Esophagus squamous epithelium (tissue), 5 donors: Measurements from ENCODE around the gene CACNA1D. TPM values are rescaled to one million over a fixed set of nuclear protein-coding genes. Genes with fewer than 3 reads are reported as not detected.

ENCODE experiments used
- DNase-seq: peaks from one replicate; lab custom pipeline; 2025; lab: John Stamatoyannopoulos, UW
- H3K27ac ChIP-seq, 4 donors: fragments of 200-600 bp; sonication (generic); one replicate each; pipeline ENCODE4 v1.5.1; 2016 to 2019; ENCODE audit warnings: mild to moderate bottlenecking in 1 of 4
- H3K27me3 ChIP-seq, 4 donors: fragments of 200-600 bp; sonication (generic); 1 replicate in 3 of 4; 2 replicates in 1 of 4; pipeline versions ENCODE4 v1.5.1 to v1.6.0; 2017 to 2021; ENCODE audit warnings: antibody characterized with exemption in 1 of 4
- H3K36me3 ChIP-seq, 3 donors: fragments of 200-600 bp; sonication (generic); one replicate each; pipeline ENCODE4 v1.5.1; 2016 to 2019
- H3K4me1 ChIP-seq, 3 donors: fragments of 200-600 bp; sonication (generic); one replicate each; pipeline ENCODE4 v1.5.1; 2017 to 2019
- H3K4me3 ChIP-seq, 4 donors: fragments of 200-600 bp; sonication (generic); 1 replicate in 3 of 4; 2 replicates in 1 of 4; pipeline ENCODE4 v1.5.1; 2016 to 2019; ENCODE audit warnings: mild to moderate bottlenecking in 2 of 4, moderate library complexity in 1 of 4
- H3K9me3 ChIP-seq, 3 donors: fragments of 200-600 bp; sonication (generic); one replicate each; pipeline ENCODE4 v1.5.1; 2016 to 2019
- CTCF ChIP-seq, 6 experiments: fragments of 450-650 bp in 4 of 6; fragments of 200-600 bp in 2 of 6; sonication (generic) in 2 of 6; IDR thresholded peaks; one replicate each; pipeline ENCODE4 v1.5.1; 2016 to 2019; ENCODE audit warnings: antibody characterized with exemption in 6 of 6, mild to moderate bottlenecking in 4 of 6, moderate library complexity in 4 of 6
- POLR2A ChIP-seq, 4 donors: fragments of 450-650 bp; IDR thresholded peaks; one replicate each; pipeline ENCODE4 v1.6.1; 2017; ENCODE audit warnings: antibody characterized with exemption in 4 of 4, mild to moderate bottlenecking in 4 of 4, moderate library complexity in 3 of 4
- WGBS, 2 donors: methylation state at CpG; one replicate each; pipeline ENCODE4 v1.1.5; 2018; 5-methylcytosine and 5-hydroxymethylcytosine counted together
- intact Hi-C: fragments of 100-400 bp; cut with DNase I; formaldehyde crosslinking; loops from one replicate; pipeline ENCODE4 v1.15.0; 2022
- total RNA-seq, 4 donors: library from RNA; depleted of rRNA; stranded (reverse); fragments of >200 nt; gene quantifications; one replicate each; pipeline ENCODE4 v1.1.0, GENCODE V29; 2016
- donor health status: DM: yes; HTN: yes; CAD: no.

Gene CACNA1D
- total RNA-seq, 4 donors from 2014 or later = 0.56 to 4.5 (median 3.1) TPM

GRCh38 chr3:53828581-53828980, 334.2 kb downstream of the CACNA1D start:
- H3K4me3 ChIP-seq = no peak overlapping the region
- H3K27ac ChIP-seq = no peak overlapping the region
- no peaks in the 10 kb centered on the region for H3K9me3 ChIP-seq
- no peak for DNase-seq
- 62 to 75% methylated on average over 1 of the region's 1 CpG for WGBS, 2 donors
- no peaks in the 10 kb centered on the region for H3K36me3 ChIP-seq
- H3K4me1 ChIP-seq = no peaks in the 10 kb centered on the region
- peaks cover 0 to 10% (median 0%) of the 10 kb centered on the region in 4 donors for H3K27me3 ChIP-seq
- intact Hi-C loops = no loop called here
- TF ChIP-seq POLR2A (IDR thresholded peaks at IDR 0.05) (no peak), CTCF (IDR thresholded peaks at IDR 0.05) (no peak)

- intact Hi-C loops = no loop called here
These were observed 335.2 kb downstream of the CACNA1D start for GRCh38 chr3:53829605-53830004.

GRCh38 chr3:53830944-53831343, 336.5 kb downstream of the CACNA1D start:
- intact Hi-C loops = no loop called here
- Histone ChIP-seq H3K9me3 (no peaks in the 10 kb centered on the region), H3K4me1 (no peaks in the 10 kb centered on the region), H3K36me3 (no peaks in the 10 kb centered on the region), H3K4me3 (no peak overlapping the region), H3K27ac (no peak overlapping the region), H3K27me3 (no peaks in the 10 kb centered on the region)
- 72 to 80% methylated on average over 1 to 3 of the region's 6 CpGs for WGBS, 2 donors
- DNase-seq = no peak
- TF ChIP-seq POLR2A (IDR thresholded peaks at IDR 0.05) = no peak
- no peak for TF ChIP-seq CTCF (IDR thresholded peaks at IDR 0.05)

More at GRCh38 chr3:53829605-53830004, 335.2 kb downstream of the CACNA1D start:
- TF ChIP-seq POLR2A (IDR thresholded peaks at IDR 0.05) = no peak
- no peak for TF ChIP-seq CTCF (IDR thresholded peaks at IDR 0.05)
- Histone ChIP-seq H3K36me3 (no peaks in the 10 kb centered on the region), H3K4me3 (no peak overlapping the region), H3K4me1 (no peaks in the 10 kb centered on the region), H3K9me3 (no peaks in the 10 kb centered on the region), H3K27ac (no peak overlapping the region), H3K27me3 (peaks cover 0 to 1% (median 0%) of the 10 kb centered on the region in 4 donors)
- WGBS, 2 donors = 72 to 82% methylated on average over 2 of the region's 2 CpGs
- DNase-seq = no peak

- no peak overlapping the region for H3K27ac ChIP-seq
- no peaks in the 10 kb centered on the region for H3K36me3 ChIP-seq
- no peak overlapping the region for H3K4me3 ChIP-seq
- 84 to 86% methylated on average over 6 to 7 of the region's 9 CpGs for WGBS, 2 donors
- intact Hi-C loops = no loop called here
- no peak for TF ChIP-seq POLR2A (IDR thresholded peaks at IDR 0.05)
- TF ChIP-seq CTCF (IDR thresholded peaks at IDR 0.05) = no peak
- H3K4me1 ChIP-seq = no peaks in the 10 kb centered on the region
- no peaks in the 10 kb centered on the region for H3K9me3 ChIP-seq
- no peak for DNase-seq
- no peaks in the 10 kb centered on the region for H3K27me3 ChIP-seq
These were observed 338.7 kb downstream of the CACNA1D start for GRCh38 chr3:53833053-53833645.

- DNase-seq = no peak
- 60 to 82% methylated on average over 1 to 5 of the region's 5 CpGs for WGBS, 2 donors
- Histone ChIP-seq H3K4me3 (no peak overlapping the region), H3K36me3 (no peaks in the 10 kb centered on the region), H3K27ac (no peak overlapping the region), H3K4me1 (no peaks in the 10 kb centered on the region), H3K27me3 (no peaks in the 10 kb centered on the region), H3K9me3 (no peaks in the 10 kb centered on the region)
- intact Hi-C loops = no loop called here
- TF ChIP-seq POLR2A (IDR thresholded peaks at IDR 0.05) = no peak
- no peak for TF ChIP-seq CTCF (IDR thresholded peaks at IDR 0.05)
These were observed 339.3 kb downstream of the CACNA1D start for GRCh38 chr3:53833700-53834099.
